Prostate gland (tissue), 2 donors: Measurements from ENCODE around the gene PACSIN1. TPM values are rescaled to one million over a fixed set of nuclear protein-coding genes. Genes with fewer than 3 reads are reported as not detected.

ENCODE experiments used
- DNase-seq: peaks from one replicate; pipeline ENCODE4 v3.0.0-alpha.2; 2019; ENCODE audit warnings: low spot score
- H3K27ac ChIP-seq, 2 donors: fragments of 200-600 bp; sonication (generic); 2 replicates each; pipeline ENCODE4 v1.5.1; 2017 to 2019
- H3K27me3 ChIP-seq: fragments of 200-600 bp; sonication (generic); replicated peaks from 2 replicates; pipeline ENCODE4 v1.5.1; 2019; ENCODE audit not compliant: insufficient read depth
- H3K36me3 ChIP-seq, 2 donors: fragments of 200-600 bp; sonication (generic); 1 replicate in 1 of 2; 2 replicates in 1 of 2; pipeline versions ENCODE4 v1.5.1 to v1.8.1; 2017 to 2019
- H3K4me1 ChIP-seq: fragments of 200-600 bp; sonication (generic); replicated peaks from 2 replicates; pipeline ENCODE4 v1.5.1; 2019
- H3K4me3 ChIP-seq, 2 donors: fragments of 200-600 bp; sonication (generic); 2 replicates each; pipeline ENCODE4 v1.5.1; 2017 to 2019
- H3K9me3 ChIP-seq: fragments of 200-600 bp; sonication (generic); 2 replicates; pipeline ENCODE4 v1.5.1; 2017
- CTCF ChIP-seq, 4 experiments: fragments of 200-600 bp in 2 of 4; fragments of 450-650 bp in 2 of 4; sonication (generic) in 2 of 4; IDR thresholded peaks; 1 replicate in 3 of 4; 2 replicates in 1 of 4; pipeline ENCODE4 v1.5.1; 2016 to 2019; ENCODE audit warnings: antibody characterized with exemption in 4 of 4, mild to moderate bottlenecking in 2 of 4, moderate library complexity in 2 of 4
- POLR2A ChIP-seq: fragments of 450-650 bp; IDR thresholded peaks from one replicate; pipeline ENCODE4 v1.6.1; 2016; ENCODE audit warnings: antibody characterized with exemption, mild to moderate bottlenecking
- POLR2AphosphoS5 ChIP-seq: sonication (generic); formaldehyde crosslinking; IDR thresholded peaks from one replicate; pipeline ENCODE4 v1.6.1; 2017; ENCODE audit warnings: antibody characterized with exemption
- WGBS: methylation state at CpG from one replicate; pipeline ENCODE4 v1.1.5; 2018; 5-methylcytosine and 5-hydroxymethylcytosine counted together
- intact Hi-C: fragments of 100-400 bp; cut with DNase I; formaldehyde crosslinking; loops from one replicate; pipeline ENCODE4 v1.14.2; 2022
- total RNA-seq, 2 donors: library from RNA; depleted of rRNA; stranded (reverse); fragments of >200 nt; gene quantifications; one replicate each; pipeline ENCODE4 v1.1.0, GENCODE V29; 2016

Gene PACSIN1
- under 1 TPM; 0.32 to 0.57 TPM for total RNA-seq

- Histone ChIP-seq H3K4me3 (peak within 1 kb of the TSS; percentile 25 to 41), H3K36me3 (no peaks in the 10 kb centered on the region), H3K4me1 (no peaks in the 10 kb centered on the region), H3K27ac (no peak within 1 kb of the TSS), H3K27me3 (no peaks in the 10 kb centered on the region), H3K9me3 (no peaks in the 10 kb centered on the region)
- TF ChIP-seq CTCF (IDR thresholded peaks at IDR 0.05): no peak
- intact Hi-C loops: no loop called here
- peak; percentile 14 for DNase-seq
- WGBS: under 1% methylated on average over 61 of the region's 67 CpGs
Observed at GRCh38 chr6:34465531-34466241, at the start of gene PACSIN1. Gene PACSIN1 (plus strand): TSS chr6:34466076. CDS start chr6:34526306, 60,230 bp downstream.

GRCh38 chr6:34416877-34417371, 49.0 kb upstream of the PACSIN1 start:
- TF ChIP-seq CTCF (IDR thresholded peaks at IDR 0.05): no peak
- no peak for TF ChIP-seq POLR2A
- no peak for TF ChIP-seq POLR2AphosphoS5
- no peak overlapping the region for H3K4me3 ChIP-seq
- peaks cover 7% of the 10 kb centered on the region for H3K4me1 ChIP-seq
- H3K27ac ChIP-seq: no peak overlapping the region
- peaks cover 6 to 9% of the 10 kb centered on the region in 2 donors for H3K36me3 ChIP-seq
- no peaks in the 10 kb centered on the region for H3K9me3 ChIP-seq
- no peaks in the 10 kb centered on the region for H3K27me3 ChIP-seq
- WGBS: 48% methylated on average over 7 of the region's 7 CpGs
- no peak for DNase-seq
- intact Hi-C loops: no loop called here

DNA sequence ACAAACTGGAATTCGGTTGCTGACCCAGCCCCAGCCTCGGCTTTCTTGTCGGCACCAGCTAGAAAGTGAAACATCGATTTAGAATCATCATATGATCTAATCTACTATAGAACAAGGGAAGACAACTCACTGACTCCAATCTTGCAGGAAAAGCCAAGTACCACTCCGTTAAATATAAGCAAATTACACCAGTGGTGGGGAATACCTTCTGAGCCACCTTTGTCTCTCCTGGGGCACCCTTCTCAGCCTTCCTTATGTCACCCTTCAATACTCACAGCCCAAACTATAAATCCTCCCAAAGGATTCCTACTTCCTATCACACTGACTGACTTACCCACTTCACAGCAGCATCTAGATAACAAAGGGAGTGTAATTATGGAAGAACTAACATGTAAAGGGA, 47.5 kb upstream of the PACSIN1 start:
- H3K4me1 ChIP-seq: peaks cover 7% of the 10 kb centered on the region
- 76% methylated on average over 5 of the region's 5 CpGs for WGBS
- no peak overlapping the region for H3K27ac ChIP-seq
- H3K9me3 ChIP-seq: no peaks in the 10 kb centered on the region
- intact Hi-C loops: no loop called here
- no peak for TF ChIP-seq POLR2AphosphoS5
- no peak for TF ChIP-seq POLR2A
- no peak for TF ChIP-seq CTCF (IDR thresholded peaks at IDR 0.05)
- H3K4me3 ChIP-seq: no peak overlapping the region
- no peaks in the 10 kb centered on the region for H3K27me3 ChIP-seq
- DNase-seq: no peak
- peaks cover 15 to 21% of the 10 kb centered on the region in 2 donors for H3K36me3 ChIP-seq

DNA sequence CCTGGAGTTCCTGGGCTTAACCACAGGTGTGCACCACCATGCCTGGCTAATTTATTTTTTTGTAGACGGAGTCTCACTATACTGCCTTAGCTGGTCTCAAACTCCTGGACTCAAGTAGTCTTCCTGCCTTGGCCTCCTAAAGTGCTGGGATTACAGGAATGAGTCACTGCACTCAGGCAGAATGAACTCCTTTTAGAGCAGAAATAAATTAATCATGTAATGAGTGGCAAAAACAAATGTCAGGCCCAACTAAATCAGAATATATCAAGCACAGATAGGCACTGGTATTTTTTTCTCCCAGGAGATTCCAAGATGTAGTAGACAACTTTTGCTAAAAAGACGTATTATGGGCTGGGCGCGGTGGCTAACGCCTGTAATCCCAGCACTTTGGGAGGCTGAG, 42.6 kb upstream of the PACSIN1 start:
- no peaks in the 10 kb centered on the region for H3K9me3 ChIP-seq
- intact Hi-C loops: loop anchor here (10.0 kb wide), 1 partner anchor 182 kb away; no protein-coding TSS in a partner anchor
- TF ChIP-seq CTCF (IDR thresholded peaks at IDR 0.05): no peak
- no peak for TF ChIP-seq POLR2A
- no peak for TF ChIP-seq POLR2AphosphoS5
- no peak overlapping the region for H3K27ac ChIP-seq
- no peaks in the 10 kb centered on the region for H3K4me1 ChIP-seq
- H3K36me3 ChIP-seq: peaks cover 19 to 25% of the 10 kb centered on the region in 2 donors
- WGBS: 92% methylated on average over 5 of the region's 5 CpGs
- H3K4me3 ChIP-seq: no peak overlapping the region
- DNase-seq: no peak
- H3K27me3 ChIP-seq: no peaks in the 10 kb centered on the region
